NOMO-1 (cell line): Measurements from ENCODE around the gene CFAP161.

Experiments
- DNase-seq, 2 experiments: peaks; one replicate each; lab custom pipeline; 2025; ENCODE audit not compliant: unreplicated experiment in 2 of 2; lab: John Stamatoyannopoulos, UW

Gene CFAP161

GRCh38 chr15:81106560-81106959 lies 27.5 kb upstream of the CFAP161 start:
- DNase-seq, result peak; percentile 21 to 72

GRCh38 chr15:81107889-81108288 lies 26.2 kb upstream of the CFAP161 start:
- DNase-seq, result peak in 1 of 2 experiments; percentile 6

GRCh38 chr15:81108427-81108826 lies 25.6 kb upstream of the CFAP161 start:
- DNase-seq, result no peak

GRCh38 chr15:81111018-81111417 lies 23.1 kb upstream of the CFAP161 start:
- DNase-seq, result no peak

- DNase-seq, result no peak
These were observed 22.3 kb upstream of the CFAP161 start for GRCh38 chr15:81111510-81112470.

GRCh38 chr15:81113204-81113657 lies 20.8 kb upstream of the CFAP161 start:
- no peak for DNase-seq

- no peak for DNase-seq
These were observed 20.2 kb upstream of the CFAP161 start for GRCh38 chr15:81113861-81114291.

GRCh38 chr15:81115054-81115939 lies 18.8 kb upstream of the CFAP161 start:
- peak; percentile 28 to 72 for DNase-seq

GRCh38 chr15:81117136-81117535 lies 16.9 kb upstream of the CFAP161 start:
- peak in 1 of 2 experiments; percentile 27 for DNase-seq

GRCh38 chr15:81117581-81117980 lies 16.5 kb upstream of the CFAP161 start:
- DNase-seq, result no peak

- no peak for DNase-seq
These were observed 15.7 kb upstream of the CFAP161 start for GRCh38 chr15:81118361-81118760.

- DNase-seq, result no peak
These were observed 14.0 kb upstream of the CFAP161 start for GRCh38 chr15:81120069-81120468.

- DNase-seq, result no peak
These were observed 7.2 kb upstream of the CFAP161 start for GRCh38 chr15:81126892-81127291.

GRCh38 chr15:81141478-81141877 lies 7.4 kb downstream of the CFAP161 start:
- DNase-seq, result peak; percentile 68 to 90

- no peak for DNase-seq
These were observed 11.9 kb downstream of the CFAP161 start for GRCh38 chr15:81146006-81146405.

- DNase-seq, result no peak
These were observed 12.4 kb downstream of the CFAP161 start for GRCh38 chr15:81146466-81146865.

- no peak for DNase-seq
These were observed 17.3 kb downstream of the CFAP161 start for GRCh38 chr15:81151389-81151788.

GRCh38 chr15:81152339-81152738 lies 18.3 kb downstream of the CFAP161 start:
- DNase-seq, result no peak

- no peak for DNase-seq
These were observed 18.7 kb downstream of the CFAP161 start for GRCh38 chr15:81152799-81153198.

GRCh38 chr15:81155375-81156218 lies 21.5 kb downstream of the CFAP161 start:
- DNase-seq, result peak; percentile 46 to 78
